HG02642 (cell line): ENCODE measurements around the gene ENO2.

Experiments
- ATAC-seq: cut with Tn5 transposase; IDR thresholded peaks from one replicate; pipeline ENCODE4 v1.9.1; 2021; ENCODE audit warnings: mild to moderate bottlenecking; ENCODE audit not compliant: unreplicated experiment, poor library complexity

Gene ENO2

GRCh38 chr12:6909421-6910145 is 4.8 kb upstream of the ENO2 start:
- ATAC-seq = no peak

GRCh38 chr12:6912164-6912935 is 2.0 kb upstream of the ENO2 start:
- no peak for ATAC-seq

- no peak for ATAC-seq
Measured at GRCh38 chr12:6914947-6915788, 788 bp downstream of the ENO2 start.

- ATAC-seq = no peak
Measured at GRCh38 chr12:6915789-6916285, 1.5 kb downstream of the ENO2 start.

- no peak for ATAC-seq
Measured at GRCh38 chr12:6916426-6917200, 2.2 kb downstream of the ENO2 start.

GRCh38 chr12:6917491-6918231 is 3.3 kb downstream of the ENO2 start:
- ATAC-seq = no peak

- ATAC-seq = no peak
Measured at GRCh38 chr12:6919588-6919987, 5.2 kb downstream of the ENO2 start.

- no peak for ATAC-seq
Measured at GRCh38 chr12:6921539-6921938, 7.2 kb downstream of the ENO2 start.

- peak; percentile 39 for ATAC-seq
Measured at GRCh38 chr12:6921996-6922946, 7.9 kb downstream of the ENO2 start.

GRCh38 chr12:6923003-6923732 is 8.8 kb downstream of the ENO2 start:
- ATAC-seq = no peak

- ATAC-seq = no peak
Measured at GRCh38 chr12:6923851-6924250, 9.5 kb downstream of the ENO2 start.

- ATAC-seq = no peak
Measured at GRCh38 chr12:6925239-6925539, 10.8 kb downstream of the ENO2 start.

GRCh38 chr12:6925540-6926279 is 11.3 kb downstream of the ENO2 start:
- no peak for ATAC-seq

- ATAC-seq = no peak
Measured at GRCh38 chr12:6927379-6928021, 13.1 kb downstream of the ENO2 start, which contains the start of gene ATN1. ATN1 (plus strand) TSS chr12:6927959; CDS start chr12:6934002, 6,043 bp downstream.

- no peak for ATAC-seq
Measured at GRCh38 chr12:6928022-6928702, 13.8 kb downstream of the ENO2 start.
